GM23338 (cell line): ENCODE measurements around the gene FAM78A. TPM values are rescaled to one million over a fixed set of nuclear protein-coding genes. Genes with fewer than 3 reads are reported as not detected.

Source experiments
- ATAC-seq: fragments of 200-7000 bp; cut with Tn5 transposase; 3 replicates; pipeline ENCODE4 v1.9.1; 2020
- DNase-seq: peaks from one replicate; pipeline ENCODE4 v3.0.0-alpha.2; 2015; ENCODE audit warnings: low spot score
- H2AFZ ChIP-seq: fragments of 200-600 bp; sonication (generic); 2 replicates; pipeline ENCODE4 v1.8.0; 2016; ENCODE audit warnings: antibody characterized with exemption, mild to moderate bottlenecking, moderate library complexity
- H3F3A ChIP-seq: fragments of 200-600 bp; sonication (generic); replicated peaks from 2 replicates; pipeline ENCODE4 v1.8.0; 2017; ENCODE audit warnings: antibody characterized with exemption, mixed run types, low read depth
- H3K27ac ChIP-seq: fragments of 200-600 bp; sonication (generic); 2 replicates; pipeline ENCODE4 v1.6.1; 2016; ENCODE audit warnings: low read depth
- H3K27me3 ChIP-seq: fragments of 200-600 bp; sonication (generic); 2 replicates; pipeline ENCODE4 v1.8.0; 2016; ENCODE audit warnings: mild to moderate bottlenecking, mixed run types, moderate library complexity; ENCODE audit not compliant: insufficient read depth
- H3K36me3 ChIP-seq: fragments of 200-600 bp; sonication (generic); 2 replicates; pipeline ENCODE4 v1.8.0; 2016; ENCODE audit warnings: mild to moderate bottlenecking; ENCODE audit not compliant: insufficient read depth
- H3K4me1 ChIP-seq: fragments of 200-600 bp; sonication (generic); 2 replicates; pipeline ENCODE4 v1.8.0; 2016; ENCODE audit warnings: mild to moderate bottlenecking, moderate library complexity; ENCODE audit not compliant: insufficient read depth
- H3K4me2 ChIP-seq: fragments of 200-600 bp; sonication (generic); 2 replicates; pipeline ENCODE4 v1.7.1; 2017; ENCODE audit warnings: mixed run types
- H3K4me3 ChIP-seq: fragments of 200-600 bp; sonication (generic); 2 replicates; pipeline ENCODE4 v1.6.1; 2016; ENCODE audit warnings: mixed run types
- H3K79me2 ChIP-seq: fragments of 200-600 bp; sonication (generic); replicated peaks from 2 replicates; pipeline ENCODE4 v1.8.0; 2017; ENCODE audit warnings: mild to moderate bottlenecking; ENCODE audit not compliant: insufficient read depth
- H3K9me2 ChIP-seq: fragments of 200-600 bp; sonication (generic); 2 replicates; pipeline ENCODE4 v1.8.0; 2017; ENCODE audit not compliant: insufficient read depth
- H4K20me1 ChIP-seq: fragments of 200-600 bp; sonication (generic); replicated peaks from 2 replicates; pipeline ENCODE4 v1.8.0; 2017; ENCODE audit warnings: mild to moderate bottlenecking; ENCODE audit not compliant: insufficient read depth
- H3K27ac Mint-ChIP-seq: 2 replicates; pipeline ENCODE4 v1.8.0; 2020; ENCODE audit warnings: inconsistent platforms, mild to moderate bottlenecking, moderate library complexity, mixed read lengths
- H3K27me3 Mint-ChIP-seq: 3 replicates; pipeline ENCODE4 v1.8.0; 2022; ENCODE audit warnings: low read depth, mild to moderate bottlenecking, moderate library complexity, mixed read lengths, inconsistent platforms; ENCODE audit not compliant: insufficient read depth, poor library complexity
- H3K36me3 Mint-ChIP-seq: 3 replicates; pipeline ENCODE4 v1.8.0; 2021; ENCODE audit warnings: low read depth, mild to moderate bottlenecking, inconsistent platforms, moderate library complexity, mixed read lengths
- H3K4me1 Mint-ChIP-seq: 3 replicates; pipeline ENCODE4 v1.8.0; 2020; ENCODE audit warnings: mild to moderate bottlenecking, inconsistent platforms, mixed read lengths
- H3K4me3 Mint-ChIP-seq: 3 replicates; pipeline ENCODE4 v1.8.0; 2021; ENCODE audit warnings: moderate library complexity, mild to moderate bottlenecking, inconsistent platforms, mixed read lengths
- H3K9me3 Mint-ChIP-seq: 3 replicates; pipeline ENCODE4 v1.8.0; 2020; ENCODE audit warnings: moderate library complexity, mild to moderate bottlenecking, inconsistent platforms, mixed read lengths
- CREB1 ChIP-seq: fragments of 250-450 bp; sonication (Bioruptor Pico); IDR thresholded peaks from 2 replicates; pipeline ENCODE4 v1.5.0; 2020; ENCODE audit warnings: low read depth, mild to moderate bottlenecking, moderate library complexity
- ETS1 ChIP-seq: IDR thresholded peaks from 2 replicates; pipeline ENCODE4 v1.6.1; 2016; ENCODE audit warnings: antibody characterized with exemption
- EZH2 ChIP-seq: fragments of 200-600 bp; sonication (generic); IDR thresholded peaks from one replicate; pipeline ENCODE4 v1.8.0; 2017; ENCODE audit warnings: antibody characterized with exemption, mild to moderate bottlenecking, low read depth; ENCODE audit not compliant: unreplicated experiment
- EZH2phosphoT487 ChIP-seq: fragments of 200-600 bp; sonication (generic); IDR thresholded peaks from one replicate; pipeline ENCODE4 v1.8.1; 2018; ENCODE audit warnings: antibody characterized with exemption; ENCODE audit not compliant: unreplicated experiment
- JUNB ChIP-seq: IDR thresholded peaks from one replicate; pipeline ENCODE4 v1.6.1; 2016; ENCODE audit warnings: antibody characterized with exemption; ENCODE audit not compliant: unreplicated experiment
- NANOG ChIP-seq: IDR thresholded peaks from 2 replicates; pipeline ENCODE4 v1.6.1; 2016; ENCODE audit warnings: antibody characterized with exemption, borderline replicate concordance
- POLR2AphosphoS5 ChIP-seq: IDR thresholded peaks from 2 replicates; pipeline ENCODE4 v1.6.1; 2016; ENCODE audit warnings: antibody characterized with exemption, low read depth
- ZNF331 ChIP-seq: fragments of 250-450 bp; sonication (Bioruptor Pico); IDR thresholded peaks from 2 replicates; pipeline ENCODE4 v1.5.0; 2020; ENCODE audit warnings: low read depth, mild to moderate bottlenecking, moderate library complexity
- ZNF462 ChIP-seq: fragments of 250-450 bp; sonication (Bioruptor Pico); IDR thresholded peaks from 2 replicates; pipeline ENCODE4 v1.5.0; 2020; ENCODE audit warnings: mild to moderate bottlenecking, moderate library complexity
- polyA plus RNA-seq: library from polyadenylated mRNA; unstranded; fragments of >200 nt; fragmentation: Nextera tagmentation; extraction: Ambion mirVana; gene quantifications from 2 replicates; pipeline ENCODE4 v1.2.1, GENCODE V29; 2016
- total RNA-seq: library from RNA; depleted of rRNA; stranded (reverse); fragments of >200 nt; shearing (Covaris generic); gene quantifications from 2 replicates; pipeline ENCODE4 v1.2.3, GENCODE V29; 2014

The FAM78A gene
- total and polyA plus RNA-seq, 2 experiments from 2014 or later: 0.57 to 2.1 TPM

GRCh38 chr9:131266266-131267229 lies 9.8 kb downstream of the FAM78A start (continued):
- TF ChIP-seq ZNF462 (CRISPR knock-in tag) (no peak), POLR2AphosphoS5 (no peak), ZNF331 (no peak)

GRCh38 chr9:131264231-131264630 lies 12.1 kb downstream of the FAM78A start:
- H3K27ac Mint-ChIP-seq: 0 out of 2 replicates have a peak overlapping the region, but pooled peaks have one; percentile 55
- Histone ChIP-seq H3F3A (0 out of 2 replicates have a peak, but pooled peaks cover 4% of the 10 kb centered on the region), H2AFZ (no peak overlapping the region), H3K79me2 (no peaks in the 10 kb centered on the region), H3K27ac (no peak overlapping the region), H3K4me1 (peaks cover 4% of the 10 kb centered on the region; the same call in 1 of the 2 replicates), H3K4me3 (no peak overlapping the region), H3K4me2 (no peak overlapping the region), H3K9me2 (no peaks in the 10 kb centered on the region), H4K20me1 (no peaks in the 10 kb centered on the region), H3K27me3 (no peaks in the 10 kb centered on the region), H3K36me3 (no peaks in the 10 kb centered on the region)
- peaks cover 15% of the 10 kb centered on the region for H3K27me3 Mint-ChIP-seq
- no peaks in the 10 kb centered on the region; the same call in 2 of the 3 replicates for H3K36me3 Mint-ChIP-seq
- H3K4me3 Mint-ChIP-seq: no peak overlapping the region
- peak; percentile 61 for ATAC-seq
- H3K4me1 Mint-ChIP-seq: peaks cover 21% of the 10 kb centered on the region
- DNase-seq: no peak
- H3K9me3 Mint-ChIP-seq: no peaks in the 10 kb centered on the region
- TF ChIP-seq ETS1: no peak
- no peak for TF ChIP-seq ZNF331
- TF ChIP-seq JUNB: no peak
- TF ChIP-seq EZH2: no peak
- TF ChIP-seq EZH2phosphoT487: no peak
- no peak for TF ChIP-seq CREB1 (CRISPR knock-in tag)
- TF ChIP-seq NANOG: no peak
